HG03139 (cell line): ENCODE data around the gene OR12D3.
"Not testable (repeated sequence)": the region's sequence is repeated elsewhere in the genome, so short reads cannot be mapped to it uniquely, and the experiment has no call there.

Source experiments
- ATAC-seq: cut with Tn5 transposase; IDR thresholded peaks from one replicate; pipeline ENCODE4 v1.9.1; 2021; ENCODE audit not compliant: unreplicated experiment

Gene OR12D3

GRCh38 chr6:29375191-29375590, at the start of gene OR12D3:
Gene OR12D3, minus strand, starts transcription at chr6:29375291. Its CDS starts 4 bp downstream, at chr6:29375287.
- no peak for ATAC-seq

DNA sequence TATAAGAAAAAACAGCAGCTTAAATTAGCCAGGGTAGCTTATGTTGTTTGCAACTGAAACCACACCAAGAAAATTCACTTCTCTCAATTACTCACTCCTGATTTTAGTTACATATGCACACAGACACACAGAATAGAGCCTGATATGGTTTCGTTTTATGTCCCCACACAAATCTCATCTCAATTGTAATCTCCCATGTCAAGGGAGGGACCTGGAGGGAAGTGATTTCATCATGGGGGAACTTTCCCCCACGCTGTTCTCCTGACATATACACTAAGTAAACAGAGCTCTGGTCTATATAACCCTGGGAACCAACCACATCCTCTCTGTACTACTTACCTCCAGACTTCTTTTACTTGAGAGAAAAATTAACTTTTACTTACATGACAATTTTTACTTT, 49.5 kb upstream of the OR12D3 start:
- no peak for ATAC-seq

GRCh38 chr6:29424168-29424567, 49.1 kb upstream of the OR12D3 start:
- ATAC-seq: no peak

DNA sequence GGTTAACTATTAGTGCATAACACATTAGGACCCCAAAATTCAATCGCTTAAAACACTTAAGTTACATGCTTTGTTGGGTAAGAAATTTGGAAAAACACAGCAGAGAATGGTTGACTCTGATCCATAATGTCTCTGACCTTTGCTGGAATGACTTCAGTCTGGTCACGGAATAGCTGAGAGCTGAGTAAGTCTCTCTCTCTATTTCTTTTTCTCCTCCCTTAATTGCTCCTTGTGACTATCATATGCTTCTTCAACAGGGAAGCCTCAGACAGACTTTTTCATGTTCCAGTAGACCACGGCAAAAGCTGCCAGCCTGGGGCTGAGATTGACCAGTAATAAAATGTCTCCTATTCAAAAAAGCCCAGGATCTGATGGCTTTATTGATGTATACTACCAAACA, 44.4 kb upstream of the OR12D3 start:
- no peak for ATAC-seq

DNA sequence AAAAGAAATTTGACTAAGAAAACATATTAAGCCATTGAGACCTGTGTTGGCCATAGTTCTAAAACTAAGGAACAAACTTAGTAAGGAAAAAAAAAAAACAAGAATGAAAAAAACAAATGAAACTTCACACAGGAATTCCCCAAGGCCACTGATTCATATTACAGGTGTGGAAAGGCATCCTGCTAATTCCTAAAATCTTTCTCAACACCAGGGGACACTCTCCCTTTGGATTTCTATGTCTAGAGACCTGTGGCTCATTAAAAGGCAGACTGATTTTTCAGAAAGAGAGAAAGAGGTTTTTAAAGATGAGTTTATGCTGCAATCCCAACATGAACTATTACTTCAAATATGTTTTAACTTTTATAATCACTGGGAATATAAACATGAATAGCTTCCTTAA, 39.5 kb upstream of the OR12D3 start, which contains the start of gene OR12D1:
Gene OR12D1, plus strand, starts transcription at position 341 of the 400 bp plus-strand sequence.
- ATAC-seq: no peak

- no peak for ATAC-seq
Measured at GRCh38 chr6:29403801-29404200, 28.7 kb upstream of the OR12D3 start.

DNA sequence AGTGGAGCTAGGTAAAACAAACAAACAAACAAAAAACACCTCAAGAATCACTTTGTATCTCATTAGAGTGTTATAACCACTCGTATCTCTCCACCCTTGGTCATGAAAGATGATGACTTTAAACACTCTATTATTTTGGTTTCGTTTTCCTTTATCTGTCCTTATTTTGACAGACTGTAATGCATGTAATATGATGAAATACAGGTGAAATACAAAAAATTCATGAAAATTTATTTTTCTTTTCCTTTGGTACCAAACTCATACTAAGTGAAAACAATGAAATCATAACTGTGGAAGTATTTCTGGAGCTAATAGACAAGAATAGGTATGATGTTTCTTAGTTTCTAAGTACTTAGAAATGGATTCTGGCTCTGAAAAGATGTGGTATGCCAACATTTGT, 24.4 kb upstream of the OR12D3 start:
- ATAC-seq: no peak

DNA sequence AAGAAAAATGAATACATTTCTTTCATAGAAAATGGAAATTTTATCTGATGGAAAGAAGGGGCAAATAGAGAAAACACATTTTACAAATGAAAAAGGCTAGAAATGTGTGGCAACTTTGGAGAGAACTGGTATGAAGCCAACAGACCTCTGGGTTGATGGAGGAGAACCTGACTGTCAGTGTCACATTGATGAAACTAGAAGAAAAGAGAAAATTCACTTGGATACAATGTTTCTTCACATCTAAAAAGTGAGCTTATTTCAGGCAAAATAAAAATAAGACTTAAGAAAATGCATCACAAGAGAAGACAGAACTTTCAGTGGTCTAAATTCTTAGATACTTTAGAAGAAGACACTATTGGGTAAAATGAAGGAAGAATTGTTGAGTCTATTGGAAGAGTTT, 20.2 kb upstream of the OR12D3 start, which contains the start of gene OR12D2:
Gene OR12D2, plus strand, starts transcription at position 301 of the 400 bp plus-strand sequence. CDS start 1,069 bp downstream, outside the sequence.
- ATAC-seq: no peak

GRCh38 chr6:29388533-29388932, 13.4 kb upstream of the OR12D3 start:
- no peak for ATAC-seq

GRCh38 chr6:29376003-29376402, 912 bp upstream of the OR12D3 start:
- ATAC-seq: no peak

GRCh38 chr6:29368765-29369164, 6.3 kb downstream of the OR12D3 start, which contains the start of gene OR5V1:
Gene OR5V1, minus strand, starts transcription at chr6:29368865. Its CDS starts 12,670 bp downstream, at chr6:29356195.
- no peak for ATAC-seq

- ATAC-seq: no peak
Measured at GRCh38 chr6:29355603-29356002, 19.5 kb downstream of the OR12D3 start.

DNA sequence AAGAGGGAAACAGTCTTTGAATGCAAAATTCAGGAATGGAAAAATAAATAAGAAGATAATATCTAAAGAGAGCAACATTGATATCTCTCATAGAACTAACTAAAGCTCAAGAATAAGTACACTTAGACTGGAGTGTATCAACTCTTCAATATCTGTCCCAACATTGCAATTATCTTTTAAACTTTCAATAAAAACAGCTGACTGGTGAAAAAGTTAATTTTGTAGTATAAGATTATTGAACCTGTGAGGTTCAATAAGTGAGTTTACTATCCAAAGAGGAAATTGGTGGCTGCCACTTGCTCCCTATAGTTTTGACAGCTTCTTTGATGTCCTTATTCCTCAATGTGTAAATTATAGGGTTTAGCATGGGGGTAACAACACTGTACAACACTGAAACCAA, 20.1 kb downstream of the OR12D3 start:
- ATAC-seq: no peak

DNA sequence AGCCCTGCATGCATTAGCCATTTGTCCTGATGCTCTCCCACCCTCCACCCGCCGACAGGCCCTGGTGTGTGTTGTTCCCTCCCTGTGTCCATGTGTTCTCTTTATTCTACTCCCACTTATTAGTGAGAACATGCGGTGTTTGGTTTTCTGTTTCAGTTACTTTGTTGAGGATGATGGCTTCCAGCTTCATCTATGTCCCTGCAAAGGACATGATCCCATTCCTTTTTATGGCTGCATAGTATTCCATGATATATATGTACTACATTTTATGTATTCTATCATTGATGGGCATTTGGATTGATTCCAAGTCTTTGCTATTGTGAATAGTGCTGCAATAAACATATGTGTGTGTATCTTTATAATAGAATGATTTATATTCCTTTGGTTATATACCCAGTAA, 25.7 kb downstream of the OR12D3 start:
- not testable (repeated sequence) for ATAC-seq

DNA sequence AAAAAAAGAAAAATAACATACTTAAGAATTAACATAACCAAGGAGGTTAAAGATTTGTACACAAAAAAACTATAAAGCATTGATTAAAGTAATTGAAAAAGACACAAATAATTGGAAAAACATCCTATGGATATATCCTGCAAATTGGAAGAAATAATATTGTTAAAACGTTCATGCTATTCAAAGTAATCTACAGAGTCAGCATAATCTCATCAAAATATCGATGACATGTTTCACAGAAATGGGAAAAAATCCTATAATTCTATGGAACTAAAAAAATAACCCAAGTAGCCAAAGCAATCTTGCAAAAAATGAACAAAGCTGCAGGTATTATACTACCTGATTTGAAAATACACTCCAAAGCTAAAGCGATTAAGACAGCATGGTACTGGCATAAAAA, 29.7 kb downstream of the OR12D3 start:
- ATAC-seq: no peak

DNA sequence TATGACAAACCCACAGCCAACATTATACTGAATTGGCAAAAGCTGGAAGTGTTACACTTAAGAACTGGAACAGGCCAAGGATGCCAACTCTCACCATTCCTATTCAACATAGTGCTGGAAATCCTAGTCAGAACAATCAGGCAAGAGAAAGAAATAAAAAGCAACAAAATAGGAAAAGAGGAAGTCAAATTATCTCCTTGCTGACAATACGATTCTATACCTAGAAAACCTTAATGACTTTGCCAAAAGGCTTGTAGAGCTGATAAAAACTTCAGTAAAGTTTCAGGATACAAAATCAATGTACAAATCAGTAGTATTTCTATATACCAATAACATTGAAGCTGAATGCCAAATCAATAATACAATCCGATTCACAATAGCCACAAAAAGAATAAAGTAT, 38.8 kb downstream of the OR12D3 start:
- ATAC-seq: no peak

DNA sequence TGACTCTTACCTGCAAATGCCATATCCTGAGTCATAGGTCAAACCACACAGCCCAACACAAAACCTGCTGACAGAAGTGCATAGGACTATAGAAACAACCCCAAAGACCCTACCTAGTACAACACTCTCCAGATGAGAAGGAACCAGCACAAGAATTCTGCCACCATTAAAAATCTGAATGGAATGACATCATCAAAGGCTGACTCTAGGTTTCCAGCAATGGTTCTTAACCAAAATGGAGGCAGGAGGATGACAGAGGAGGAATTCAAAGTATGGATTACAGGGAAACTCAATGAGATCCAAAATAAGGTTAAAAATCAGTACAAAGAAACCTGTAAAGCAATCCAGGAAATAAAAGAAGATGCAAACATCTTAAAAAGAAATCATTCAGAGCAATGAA, 42.4 kb downstream of the OR12D3 start:
- no peak for ATAC-seq

DNA sequence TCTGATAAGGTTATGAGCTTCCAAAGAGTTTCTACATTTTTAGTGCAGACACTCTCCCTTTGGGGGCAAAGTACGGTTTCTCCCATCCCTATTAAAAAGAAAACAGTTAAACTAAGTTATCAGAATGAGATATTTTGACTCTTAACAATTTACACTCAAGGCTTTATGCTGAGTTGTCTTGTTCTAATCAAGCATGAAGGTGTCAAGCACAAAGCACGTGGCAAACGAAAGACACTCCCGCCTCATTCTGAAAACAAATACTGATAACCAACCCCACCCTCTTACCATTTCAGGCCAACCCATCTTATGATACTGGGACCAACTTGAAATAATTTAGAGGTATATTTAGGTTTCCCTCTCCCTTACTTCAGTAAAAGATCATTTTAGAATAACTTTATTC, 49.3 kb downstream of the OR12D3 start:
- no peak for ATAC-seq
